Neural cell (in vitro differentiated cells): ENCODE data around the gene RET. TPM values are rescaled to one million over a fixed set of nuclear protein-coding genes. Genes with fewer than 3 reads are reported as not detected.

Experiments used
- H2AFZ ChIP-seq: fragments of 200-600, 300-800 bp; sonication (generic), shearing (Covaris generic); 2 replicates; pipeline ENCODE4 v1.6.0; 2014; ENCODE audit warnings: low read depth, mild to moderate bottlenecking, antibody characterized with exemption, low read length, moderate library complexity
- H3F3A ChIP-seq: fragments of 200-600 bp; shearing (Covaris generic); 2 replicates; pipeline ENCODE4 v1.6.1; 2016; ENCODE audit warnings: mild to moderate bottlenecking, moderate library complexity, mixed read lengths, antibody characterized with exemption, low read length; ENCODE audit not compliant: insufficient read depth, poor library complexity, severe bottlenecking
- H3K27ac ChIP-seq: fragments of 200-600, 300-800 bp; sonication (generic), shearing (Covaris generic); 2 replicates; pipeline ENCODE4 v1.5.1; 2014; ENCODE audit warnings: mild to moderate bottlenecking, low read length, moderate library complexity
- H3K27me3 ChIP-seq: fragments of 300-800, 200-600 bp; sonication (generic), shearing (Covaris generic); 2 replicates; pipeline ENCODE4 v1.6.0; 2014; ENCODE audit warnings: mild to moderate bottlenecking, low read depth, low read length, moderate library complexity; ENCODE audit not compliant: insufficient read depth
- H3K36me3 ChIP-seq: fragments of 300-800, 200-600 bp; sonication (generic), shearing (Covaris generic); 2 replicates; pipeline ENCODE4 v1.5.1; 2014; ENCODE audit warnings: mild to moderate bottlenecking, antibody characterized with exemption, low read length, moderate library complexity; ENCODE audit not compliant: insufficient read depth
- H3K4me2 ChIP-seq: fragments of 300-800, 200-600 bp; sonication (generic), shearing (Covaris generic); 2 replicates; pipeline ENCODE4 v1.6.0; 2014; ENCODE audit warnings: mild to moderate bottlenecking, low read length
- H3K4me3 ChIP-seq: fragments of 300-800, 200-600 bp; sonication (generic), shearing (Covaris generic); 2 replicates; pipeline ENCODE4 v1.5.1; 2014; ENCODE audit warnings: mild to moderate bottlenecking, low read length, moderate library complexity
- H3K79me2 ChIP-seq: fragments of 200-600 bp; shearing (Covaris generic); replicated peaks from 2 replicates; pipeline ENCODE4 v1.6.0; 2014; ENCODE audit warnings: mild to moderate bottlenecking, low read length, moderate library complexity; ENCODE audit not compliant: insufficient read depth
- H3K9ac ChIP-seq: fragments of 300-800, 200-600 bp; sonication (generic), shearing (Covaris generic); 2 replicates; pipeline ENCODE4 v1.6.1; 2016; ENCODE audit warnings: mild to moderate bottlenecking, low read length, mixed read lengths
- H3K9me2 ChIP-seq: fragments of 200-600 bp; shearing (Covaris generic); 2 replicates; pipeline ENCODE4 v1.6.1; 2016; ENCODE audit warnings: mild to moderate bottlenecking, low read length, mixed read lengths; ENCODE audit not compliant: insufficient read depth
- H3K9me3 ChIP-seq: fragments of 200-600, 300-800 bp; sonication (generic), shearing (Covaris generic); 2 replicates; pipeline ENCODE4 v1.6.1; 2016; ENCODE audit warnings: mild to moderate bottlenecking, mixed run types, low read length, moderate library complexity, mixed read lengths
- H4K20me1 ChIP-seq: fragments of 200-600 bp; shearing (Covaris generic); 2 replicates; pipeline ENCODE4 v1.6.1; 2016; ENCODE audit warnings: mild to moderate bottlenecking, mixed run types; ENCODE audit not compliant: insufficient read depth
- EP300 ChIP-seq: fragments of 450-650 bp; conservative IDR thresholded peaks from 2 replicates; pipeline ENCODE4 v1.6.1; 2014; ENCODE audit warnings: antibody characterized with exemption, mild to moderate bottlenecking, moderate library complexity; ENCODE audit not compliant: poor library complexity, severe bottlenecking
- EZH2 ChIP-seq: fragments of 200-600, 300-800 bp; shearing (Covaris generic), sonication (generic); IDR thresholded peaks from 2 replicates; pipeline ENCODE4 v1.6.1; 2014; ENCODE audit warnings: antibody characterized with exemption, low read length, borderline replicate concordance, mild to moderate bottlenecking; ENCODE audit not compliant: insufficient read depth, poor library complexity, severe bottlenecking
- MXI1 ChIP-seq: fragments of 450-650 bp; conservative IDR thresholded peaks from 2 replicates; pipeline ENCODE4 v1.6.1; 2014; ENCODE audit warnings: antibody characterized with exemption, mild to moderate bottlenecking; ENCODE audit not compliant: poor library complexity, severe bottlenecking
- POLR2AphosphoS5 ChIP-seq: IDR thresholded peaks from 2 replicates; pipeline ENCODE4 v1.6.1; 2012
- RAD21 ChIP-seq: fragments of 450-650 bp; conservative IDR thresholded peaks from 2 replicates; pipeline ENCODE4 v1.6.1; 2014; ENCODE audit warnings: antibody characterized with exemption, mild to moderate bottlenecking, moderate library complexity
- SMC3 ChIP-seq: fragments of 450-650 bp; conservative IDR thresholded peaks from 2 replicates; pipeline ENCODE4 v1.6.1; 2014; ENCODE audit warnings: antibody characterized with exemption, mild to moderate bottlenecking, moderate library complexity; ENCODE audit not compliant: poor library complexity
- TAF1 ChIP-seq: IDR thresholded peaks from 2 replicates; pipeline ENCODE4 v1.6.1; 2012; ENCODE audit warnings: low read depth
- polyA plus RNA-seq: library from polyadenylated mRNA; depleted of rRNA; stranded (reverse); fragments of >200 nt; gene quantifications from 2 replicates; pipeline ENCODE4 v1.2.3, GENCODE V29; 2014
- TF ChIP-seq, protein P1 (sequence below): IDR thresholded peaks from 2 replicates; pipeline ENCODE4 v1.6.1; 2012; ENCODE audit warnings: borderline replicate concordance
- TF ChIP-seq, protein P2 (sequence below): fragments of 450-650 bp; IDR thresholded peaks from 2 replicates; pipeline ENCODE4 v1.5.1; 2014; ENCODE audit warnings: antibody characterized with exemption, mild to moderate bottlenecking, moderate library complexity; ENCODE audit not compliant: poor library complexity, severe bottlenecking

Gene RET
- polyA plus RNA-seq, 1 donor from 2014 or later = 1.7 TPM

DNA sequence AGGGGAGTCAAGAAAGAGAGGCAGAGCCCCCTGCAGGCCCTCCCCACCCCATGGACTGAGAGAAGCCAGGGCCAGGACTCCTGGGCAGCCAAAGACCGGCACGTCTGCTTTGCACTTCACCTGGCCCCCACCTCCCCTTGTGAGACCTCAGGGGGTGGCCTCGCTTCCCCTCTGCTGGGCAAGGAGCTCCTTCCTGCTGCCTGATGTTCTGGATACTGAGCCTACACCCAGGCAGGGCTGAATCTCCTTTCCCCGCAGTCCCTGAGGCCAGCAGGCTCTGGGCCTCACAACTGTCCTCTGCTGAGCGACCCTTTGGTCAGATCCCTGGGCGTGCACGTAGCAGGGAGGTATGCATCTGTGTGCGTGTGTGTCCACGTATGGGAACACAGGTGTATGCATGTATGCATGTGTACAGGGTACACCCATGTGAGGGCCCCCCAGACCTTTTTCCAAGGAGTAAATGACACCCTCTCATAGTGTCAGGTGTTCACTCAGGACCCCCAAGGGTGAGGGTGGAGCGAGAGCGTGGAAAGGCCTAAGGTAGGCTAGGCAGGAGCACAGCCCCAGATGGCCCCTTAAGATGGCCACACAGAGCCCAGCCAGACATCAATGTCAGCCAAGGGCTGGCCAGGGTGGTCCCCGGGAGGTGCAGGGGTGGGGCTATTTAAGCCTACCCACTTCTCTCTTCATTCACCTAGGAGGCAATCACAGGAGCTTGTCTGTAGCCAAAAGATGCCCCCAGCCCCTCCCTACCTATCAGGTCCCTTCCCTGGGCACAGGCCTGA, 1.9 kb upstream of the RET start:
- Histone ChIP-seq H3K9me2 (no peaks in the 10 kb centered on the region), H4K20me1 (no peaks in the 10 kb centered on the region), H2AFZ (no peak overlapping the region), H3K36me3 (no peaks in the 10 kb centered on the region), H3F3A (no peaks in the 10 kb centered on the region), H3K27ac (no peak overlapping the region), H3K9me3 (no peaks in the 10 kb centered on the region), H3K9ac (no peak overlapping the region), H3K79me2 (no peaks in the 10 kb centered on the region), H3K4me2 (no peak overlapping the region), H3K27me3 (peaks cover 42% of the 10 kb centered on the region), H3K4me3 (no peak overlapping the region)
- TF ChIP-seq, protein P1, sequence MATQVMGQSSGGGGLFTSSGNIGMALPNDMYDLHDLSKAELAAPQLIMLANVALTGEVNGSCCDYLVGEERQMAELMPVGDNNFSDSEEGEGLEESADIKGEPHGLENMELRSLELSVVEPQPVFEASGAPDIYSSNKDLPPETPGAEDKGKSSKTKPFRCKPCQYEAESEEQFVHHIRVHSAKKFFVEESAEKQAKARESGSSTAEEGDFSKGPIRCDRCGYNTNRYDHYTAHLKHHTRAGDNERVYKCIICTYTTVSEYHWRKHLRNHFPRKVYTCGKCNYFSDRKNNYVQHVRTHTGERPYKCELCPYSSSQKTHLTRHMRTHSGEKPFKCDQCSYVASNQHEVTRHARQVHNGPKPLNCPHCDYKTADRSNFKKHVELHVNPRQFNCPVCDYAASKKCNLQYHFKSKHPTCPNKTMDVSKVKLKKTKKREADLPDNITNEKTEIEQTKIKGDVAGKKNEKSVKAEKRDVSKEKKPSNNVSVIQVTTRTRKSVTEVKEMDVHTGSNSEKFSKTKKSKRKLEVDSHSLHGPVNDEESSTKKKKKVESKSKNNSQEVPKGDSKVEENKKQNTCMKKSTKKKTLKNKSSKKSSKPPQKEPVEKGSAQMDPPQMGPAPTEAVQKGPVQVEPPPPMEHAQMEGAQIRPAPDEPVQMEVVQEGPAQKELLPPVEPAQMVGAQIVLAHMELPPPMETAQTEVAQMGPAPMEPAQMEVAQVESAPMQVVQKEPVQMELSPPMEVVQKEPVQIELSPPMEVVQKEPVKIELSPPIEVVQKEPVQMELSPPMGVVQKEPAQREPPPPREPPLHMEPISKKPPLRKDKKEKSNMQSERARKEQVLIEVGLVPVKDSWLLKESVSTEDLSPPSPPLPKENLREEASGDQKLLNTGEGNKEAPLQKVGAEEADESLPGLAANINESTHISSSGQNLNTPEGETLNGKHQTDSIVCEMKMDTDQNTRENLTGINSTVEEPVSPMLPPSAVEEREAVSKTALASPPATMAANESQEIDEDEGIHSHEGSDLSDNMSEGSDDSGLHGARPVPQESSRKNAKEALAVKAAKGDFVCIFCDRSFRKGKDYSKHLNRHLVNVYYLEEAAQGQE = no peak
- TF ChIP-seq EP300 (no peak), SMC3 (no peak), TAF1 (no peak)

DNA sequence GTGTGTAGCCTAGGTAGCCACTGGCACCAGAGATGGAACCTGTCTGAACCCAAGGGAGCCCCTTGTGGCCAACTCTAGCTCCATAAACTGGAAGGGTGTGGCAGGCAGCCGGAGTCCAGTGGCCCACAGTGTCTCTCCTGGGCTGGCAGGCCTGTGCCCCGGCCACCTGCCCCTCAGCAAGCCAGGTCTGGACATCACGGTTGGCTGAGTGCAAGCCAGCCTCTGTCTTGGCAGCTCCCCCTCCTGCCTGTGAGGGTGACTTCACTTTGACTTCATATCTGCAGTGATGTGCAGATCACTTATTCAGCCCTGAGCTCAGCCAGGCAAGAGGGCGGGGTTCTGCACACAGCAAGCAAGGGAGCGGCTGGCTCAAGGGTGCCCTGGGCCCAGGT, 1.3 kb upstream of the RET start:
- Histone ChIP-seq H4K20me1 (no peaks in the 10 kb centered on the region), H3K9me2 (no peaks in the 10 kb centered on the region), H3K4me3 (no peak overlapping the region), H3K27me3 (peaks cover 42% of the 10 kb centered on the region), H3K4me2 (no peak overlapping the region), H3K9me3 (no peaks in the 10 kb centered on the region), H3K79me2 (no peaks in the 10 kb centered on the region), H3K36me3 (no peaks in the 10 kb centered on the region), H3K9ac (no peak overlapping the region), H2AFZ (no peak overlapping the region), H3K27ac (no peak overlapping the region), H3F3A (no peaks in the 10 kb centered on the region)
- no peak for TF ChIP-seq RAD21
- TF ChIP-seq, protein P2, sequence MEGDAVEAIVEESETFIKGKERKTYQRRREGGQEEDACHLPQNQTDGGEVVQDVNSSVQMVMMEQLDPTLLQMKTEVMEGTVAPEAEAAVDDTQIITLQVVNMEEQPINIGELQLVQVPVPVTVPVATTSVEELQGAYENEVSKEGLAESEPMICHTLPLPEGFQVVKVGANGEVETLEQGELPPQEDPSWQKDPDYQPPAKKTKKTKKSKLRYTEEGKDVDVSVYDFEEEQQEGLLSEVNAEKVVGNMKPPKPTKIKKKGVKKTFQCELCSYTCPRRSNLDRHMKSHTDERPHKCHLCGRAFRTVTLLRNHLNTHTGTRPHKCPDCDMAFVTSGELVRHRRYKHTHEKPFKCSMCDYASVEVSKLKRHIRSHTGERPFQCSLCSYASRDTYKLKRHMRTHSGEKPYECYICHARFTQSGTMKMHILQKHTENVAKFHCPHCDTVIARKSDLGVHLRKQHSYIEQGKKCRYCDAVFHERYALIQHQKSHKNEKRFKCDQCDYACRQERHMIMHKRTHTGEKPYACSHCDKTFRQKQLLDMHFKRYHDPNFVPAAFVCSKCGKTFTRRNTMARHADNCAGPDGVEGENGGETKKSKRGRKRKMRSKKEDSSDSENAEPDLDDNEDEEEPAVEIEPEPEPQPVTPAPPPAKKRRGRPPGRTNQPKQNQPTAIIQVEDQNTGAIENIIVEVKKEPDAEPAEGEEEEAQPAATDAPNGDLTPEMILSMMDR = peak; percentile 38
- TF ChIP-seq TAF1 = no peak
- TF ChIP-seq EP300 = no peak
- no peak for TF ChIP-seq SMC3
- TF ChIP-seq MXI1 = no peak
- TF ChIP-seq EZH2 = no peak
- TF ChIP-seq POLR2AphosphoS5 = no peak
